Caco-2 (cell line): Measurements from ENCODE around the gene ADCY6. TPM values are rescaled to one million over a fixed set of nuclear protein-coding genes. Genes with fewer than 3 reads are reported as not detected.
A peak's percentile ranks its signal among the peaks of the same experiment; 100 is the strongest.

Experiments
- BruUV-seq: library from RNA; stranded (reverse); fragments of 400-500 nt; replicated peaks from 2 replicates; lab custom pipeline; 2021; lab: Mats Ljungman, UMichigan
- CTCF ChIA-PET: fragments of 300-600 bp; sonication (Branson Sonifier 250); formaldehyde crosslinking; loops from one replicate; lab custom pipeline; 2022; ENCODE audit warnings: antibody characterized with exemption; lab: Charles Lee
- POLR2A ChIA-PET: fragments of 300-600 bp; sonication (Branson Sonifier 250); formaldehyde crosslinking; loops from one replicate; lab custom pipeline; 2022; ENCODE audit warnings: antibody characterized with exemption; lab: Charles Lee
- DNase-seq, 2 experiments: peaks; one replicate each; pipeline versions ENCODE4 v3.0.0 to v3.0.0-alpha.2; 2020 to 2022
- H3K27me3 ChIP-seq: replicated peaks from 2 replicates; pipeline ENCODE4 v1.6.0; 2011; ENCODE audit warnings: low read length; ENCODE audit not compliant: control insufficient read depth, insufficient read depth
- H3K36me3 ChIP-seq: 2 replicates; pipeline ENCODE4 v1.5.1; 2011; ENCODE audit warnings: low read length; ENCODE audit not compliant: control insufficient read depth, insufficient read depth
- H3K4me1 ChIP-seq: fragments of 250-450 bp; sonication (Bioruptor Pico); 2 replicates; pipeline ENCODE4 v1.5.1; 2020; ENCODE audit warnings: mild to moderate bottlenecking
- H3K4me3 ChIP-seq: 2 replicates; pipeline ENCODE4 v1.5.1; 2011; ENCODE audit warnings: low read depth, mild to moderate bottlenecking, control low read depth, low read length
- H3K9me3 ChIP-seq: fragments of 250-450 bp; sonication (Bioruptor Pico); 2 replicates; pipeline ENCODE4 v1.5.1; 2020; ENCODE audit warnings: mild to moderate bottlenecking, moderate library complexity
- H3K27ac Mint-ChIP-seq: one replicate; pipeline ENCODE4 v1.8.0; 2022; ENCODE audit warnings: mixed read lengths; ENCODE audit not compliant: unreplicated experiment
- H3K27me3 Mint-ChIP-seq: one replicate; pipeline ENCODE4 v1.8.0; 2022; ENCODE audit warnings: mixed read lengths; ENCODE audit not compliant: insufficient read depth, unreplicated experiment
- H3K36me3 Mint-ChIP-seq: one replicate; pipeline ENCODE4 v1.8.0; 2022; ENCODE audit warnings: mild to moderate bottlenecking, mixed read lengths; ENCODE audit not compliant: insufficient read depth, unreplicated experiment
- H3K4me1 Mint-ChIP-seq: one replicate; pipeline ENCODE4 v1.8.0; 2022; ENCODE audit warnings: low read depth, mixed read lengths; ENCODE audit not compliant: unreplicated experiment
- H3K4me3 Mint-ChIP-seq: one replicate; pipeline ENCODE4 v1.8.0; 2022; ENCODE audit warnings: mild to moderate bottlenecking, moderate library complexity, mixed read lengths; ENCODE audit not compliant: unreplicated experiment
- H3K9me3 Mint-ChIP-seq: one replicate; pipeline ENCODE4 v1.8.0; 2022; ENCODE audit warnings: mixed read lengths; ENCODE audit not compliant: unreplicated experiment
- CTCF ChIP-seq, 2 experiments: fragments of 200-600 bp in 1 of 2; IDR thresholded peaks; 1 replicate in 1 of 2; 2 replicates in 1 of 2; pipeline versions ENCODE4 v1.5.1 to v1.8.0; 2011 to 2022; ENCODE audit warnings: antibody characterized with exemption in 1 of 2, control low read depth in 1 of 2, inconsistent platforms in 1 of 2, low read depth in 1 of 2, low read length in 1 of 2, mild to moderate bottlenecking in 1 of 2, moderate library complexity in 1 of 2; ENCODE audit not compliant: insufficient read depth in 1 of 2, severe bottlenecking in 1 of 2, unreplicated experiment in 1 of 2
- intact Hi-C: fragments of 100-400 bp; cut with micrococcal nuclease; formaldehyde crosslinking; loops from one replicate; pipeline ENCODE4 v1.10.0; 2022; ENCODE audit not compliant: unreplicated experiment
- total RNA-seq: library from RNA; stranded (reverse); gene quantifications from 2 replicates; pipeline ENCODE4 v1.2.3, GENCODE V29; 2022

Gene ADCY6
- total RNA-seq, 1 experiment from 2014 or later, result 89.8 TPM

GRCh38 chr12:48815126-48816110 lies 26.5 kb upstream of the ADCY6 start:
- Histone ChIP-seq H3K4me3 (peak overlapping the region; percentile 91), H3K9me3 (no peaks in the 10 kb centered on the region), H3K27me3 (no peaks in the 10 kb centered on the region), H3K36me3 (no peaks in the 10 kb centered on the region), H3K4me1 (peaks cover 21% of the 10 kb centered on the region)
- Mint-ChIP-seq H3K9me3 (no peaks in the 10 kb centered on the region), H3K4me1 (peaks cover 16% of the 10 kb centered on the region), H3K27me3 (no peaks in the 10 kb centered on the region), H3K4me3 (peak overlapping the region; percentile 97), H3K27ac (peak overlapping the region; percentile 58), H3K36me3 (peaks cover 9% of the 10 kb centered on the region)
- no peak for TF ChIP-seq CTCF (IDR thresholded peaks at IDR 0.05; ENCODE audit: insufficient read depth in 1 of 2, low read depth in 1 of 2, low read length in 1 of 2, severe bottlenecking in 1 of 2, unreplicated experiment in 1 of 2)
- TSS peak; percentile 23 for BruUV-seq
- ChIA-PET CTCF (interaction anchor here (0.6 to 2.1 kb wide), 26 partner anchors 10 to 605 kb away, joined by 3 to 34 read pairs (median 4); partner anchors contain the start of genes ADCY6, ARF3 and FKBP11), POLR2A (interaction anchor here (0.5 to 1.8 kb wide), 3 partner anchors 26 to 51 kb away, joined by 4 to 11 read pairs (median 4); partner anchors contain the start of gene ADCY6)
- intact Hi-C loops, result loop anchor here (2.0 kb wide), 1 partner anchor 37 kb away; the partner anchor contains the start of gene DDX23
- peak; percentile 87 to 88 for DNase-seq

GRCh38 chr12:48814262-48815125 lies 25.6 kb upstream of the ADCY6 start:
- TF ChIP-seq CTCF (IDR thresholded peaks at IDR 0.05; ENCODE audit: insufficient read depth in 1 of 2, low read depth in 1 of 2, low read length in 1 of 2, severe bottlenecking in 1 of 2, unreplicated experiment in 1 of 2), result peak; percentile 99
- no peaks in the 10 kb centered on the region for H3K27me3 Mint-ChIP-seq
- Histone ChIP-seq H3K4me1 (peaks cover 21% of the 10 kb centered on the region), H3K9me3 (no peaks in the 10 kb centered on the region), H3K36me3 (no peaks in the 10 kb centered on the region), H3K4me3 (peak overlapping the region; percentile 91), H3K27me3 (no peaks in the 10 kb centered on the region)
- H3K4me3 Mint-ChIP-seq, result peak overlapping the region; percentile 97
- intact Hi-C loops, result loop anchor here (1.0 to 2.0 kb wide), 2 partner anchors 25 to 38 kb away; partner anchors contain the start of genes ADCY6 and DDX23
- ChIA-PET POLR2A (interaction anchor here (1.8 kb wide), 1 partner anchor 25 kb away, joined by 11 read pairs; the partner anchor contains the start of gene ADCY6), CTCF (interaction anchor here (0.6 to 2.1 kb wide), 24 partner anchors 9 to 243 kb away, joined by 3 to 34 read pairs (median 5); partner anchors contain the start of genes ADCY6, ARF3 and FKBP11)
- peaks cover 9% of the 10 kb centered on the region for H3K36me3 Mint-ChIP-seq
- peak overlapping the region; percentile 58 for H3K27ac Mint-ChIP-seq
- no peaks in the 10 kb centered on the region for H3K9me3 Mint-ChIP-seq
- BruUV-seq, result no TSS peak
- DNase-seq, result peak; percentile 83 to 96
- peaks cover 18% of the 10 kb centered on the region for H3K4me1 Mint-ChIP-seq
